Bronchial epithelial cell (primary cell): ENCODE results near the gene RBM34. TPM values are rescaled to one million over a fixed set of nuclear protein-coding genes. Genes with fewer than 3 reads are reported as not detected.
A peak's percentile ranks its signal among the peaks of the same experiment; 100 is the strongest.
"Not testable (repeated sequence)": the region's sequence is repeated elsewhere in the genome, so short reads cannot be mapped to it uniquely, and the experiment has no call there.

Experiments used
- DNase-seq: peaks from one replicate; pipeline ENCODE4 v3.0.0-alpha.2; 2010; ENCODE audit warnings: low read depth
- FAIRE-seq: peaks from 2 replicates; lab custom pipeline; 2011; peaks lifted over from hg19 to GRCh38; lab: Jason Lieb, UNC
- H3K27me3 ChIP-seq: 2 replicates; pipeline ENCODE4 v1.5.1; 2011; ENCODE audit warnings: low read length; ENCODE audit not compliant: control insufficient read depth, insufficient read depth
- H3K36me3 ChIP-seq: 2 replicates; pipeline ENCODE4 v1.5.1; 2011; ENCODE audit warnings: low read length; ENCODE audit not compliant: control insufficient read depth, insufficient read depth
- H3K4me3 ChIP-seq: 2 replicates; pipeline ENCODE4 v1.5.1; 2011; ENCODE audit warnings: mild to moderate bottlenecking, low read depth, low read length, control low read depth
- total RNA-seq: library from RNA; depleted of rRNA; stranded (reverse); fragments of >200 nt; gene quantifications from 2 replicates; pipeline ENCODE4 v1.2.1, GENCODE V29; 2014
- TF ChIP-seq, protein P1 (sequence below): IDR thresholded peaks from 2 replicates; pipeline ENCODE4 v1.5.1; 2011; ENCODE audit warnings: mild to moderate bottlenecking, moderate library complexity, low read length, control low read depth, inconsistent platforms; ENCODE audit not compliant: insufficient read depth, severe bottlenecking

RBM34 gene
- total RNA-seq, 1 donor from 2014 or later, result 60.6 TPM

GRCh38 chr1:235169986-235170385, 8.9 kb upstream of the RBM34 start:
- Histone ChIP-seq H3K27me3 (no peaks in the 10 kb centered on the region), H3K36me3 (peaks cover 3% of the 10 kb centered on the region), H3K4me3 (no peak overlapping the region)
- TF ChIP-seq, protein P1, sequence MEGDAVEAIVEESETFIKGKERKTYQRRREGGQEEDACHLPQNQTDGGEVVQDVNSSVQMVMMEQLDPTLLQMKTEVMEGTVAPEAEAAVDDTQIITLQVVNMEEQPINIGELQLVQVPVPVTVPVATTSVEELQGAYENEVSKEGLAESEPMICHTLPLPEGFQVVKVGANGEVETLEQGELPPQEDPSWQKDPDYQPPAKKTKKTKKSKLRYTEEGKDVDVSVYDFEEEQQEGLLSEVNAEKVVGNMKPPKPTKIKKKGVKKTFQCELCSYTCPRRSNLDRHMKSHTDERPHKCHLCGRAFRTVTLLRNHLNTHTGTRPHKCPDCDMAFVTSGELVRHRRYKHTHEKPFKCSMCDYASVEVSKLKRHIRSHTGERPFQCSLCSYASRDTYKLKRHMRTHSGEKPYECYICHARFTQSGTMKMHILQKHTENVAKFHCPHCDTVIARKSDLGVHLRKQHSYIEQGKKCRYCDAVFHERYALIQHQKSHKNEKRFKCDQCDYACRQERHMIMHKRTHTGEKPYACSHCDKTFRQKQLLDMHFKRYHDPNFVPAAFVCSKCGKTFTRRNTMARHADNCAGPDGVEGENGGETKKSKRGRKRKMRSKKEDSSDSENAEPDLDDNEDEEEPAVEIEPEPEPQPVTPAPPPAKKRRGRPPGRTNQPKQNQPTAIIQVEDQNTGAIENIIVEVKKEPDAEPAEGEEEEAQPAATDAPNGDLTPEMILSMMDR, result no peak
- FAIRE-seq (no peak), DNase-seq (peak; percentile 55)

DNA sequence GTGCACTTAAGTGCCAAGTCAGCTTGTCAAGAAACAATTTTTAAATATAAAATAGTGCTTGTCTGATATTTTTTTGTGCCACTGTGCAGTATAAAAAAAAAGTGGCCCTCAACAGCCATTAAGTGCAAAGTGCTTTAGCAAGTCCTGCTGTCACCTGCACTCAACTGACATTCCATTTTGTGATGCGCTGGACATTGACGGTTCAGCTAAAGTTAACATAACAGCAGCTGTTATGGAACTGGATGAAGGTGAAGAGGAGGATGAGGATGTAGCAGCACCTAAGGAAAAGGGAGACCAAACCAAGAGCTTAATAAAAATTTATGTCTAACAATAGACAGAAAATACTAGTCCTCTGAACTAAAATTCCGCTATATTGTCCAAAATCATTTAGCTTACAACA, 7.3 kb upstream of the RBM34 start:
- FAIRE-seq, result no peak
- Histone ChIP-seq H3K27me3 (no peaks in the 10 kb centered on the region), H3K4me3 (no peak overlapping the region), H3K36me3 (peaks cover 2% of the 10 kb centered on the region)
- TF ChIP-seq, protein P1, result no peak
- no peak for DNase-seq

DNA sequence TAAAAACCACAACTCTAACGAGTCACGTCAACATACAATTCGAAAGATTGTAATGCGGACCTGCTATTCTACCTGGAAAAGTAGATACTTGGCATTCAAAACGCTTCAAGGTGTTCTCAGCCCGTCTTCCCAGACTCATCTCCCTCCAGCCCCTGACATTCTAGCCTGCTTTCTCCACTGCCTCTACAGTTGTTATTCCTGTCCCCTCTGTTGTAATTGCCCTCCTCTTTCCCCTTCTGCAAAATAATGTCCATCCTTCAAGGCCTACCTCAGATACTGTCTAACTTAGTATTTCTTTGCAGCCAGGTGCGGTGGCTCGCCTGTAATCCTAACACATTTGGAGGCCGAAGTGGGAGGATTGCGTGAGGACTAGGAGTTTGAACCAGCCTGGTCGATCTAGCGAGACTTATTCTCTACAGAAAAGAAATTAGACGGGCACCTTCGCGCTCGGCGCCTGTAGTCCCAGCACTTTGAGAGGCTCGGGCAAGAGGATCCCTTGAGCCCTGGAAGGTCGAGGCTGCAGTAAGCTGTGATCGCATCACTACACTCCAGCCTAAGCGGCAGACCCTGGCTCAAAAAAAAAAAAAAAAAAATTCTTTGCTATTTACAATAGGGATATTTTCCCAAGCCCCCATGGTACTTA, 756 bp upstream of the RBM34 start:
- DNase-seq (no peak), FAIRE-seq (no peak)
- peaks cover 12% of the 10 kb centered on the region for H3K36me3 ChIP-seq
- peak overlapping the region; percentile 67 for H3K4me3 ChIP-seq
- TF ChIP-seq, protein P1, result no peak
- no peaks in the 10 kb centered on the region for H3K27me3 ChIP-seq

DNA sequence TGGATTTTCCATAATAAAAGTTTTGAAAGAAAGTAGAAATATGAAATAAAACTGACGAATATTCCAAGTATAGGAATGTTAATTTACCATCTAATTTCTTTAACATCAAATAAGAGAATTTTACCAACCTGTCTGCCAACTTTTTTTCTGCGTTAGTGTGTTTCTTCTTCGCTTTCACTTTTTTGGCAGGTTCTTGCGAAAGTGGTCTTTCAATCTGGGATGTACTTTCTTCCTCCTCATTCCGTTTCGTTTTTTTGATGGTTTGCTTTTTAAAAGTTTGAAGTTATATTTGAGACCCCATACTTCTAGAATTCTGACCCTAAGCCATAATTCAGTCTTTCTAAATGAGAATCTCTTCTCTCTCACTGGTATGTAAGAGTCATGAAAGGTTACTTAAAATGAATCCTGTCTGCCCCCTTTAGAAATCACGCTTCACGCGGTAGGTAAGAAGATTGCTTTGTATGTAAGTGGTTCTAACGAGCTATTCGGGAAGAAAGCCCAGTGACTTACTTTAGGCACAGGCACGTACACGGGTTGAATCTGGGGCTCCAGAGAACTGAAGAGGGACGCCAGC, 580 bp downstream of the RBM34 start:
- Histone ChIP-seq H3K36me3 (peaks cover 13% of the 10 kb centered on the region), H3K27me3 (no peaks in the 10 kb centered on the region), H3K4me3 (peak overlapping the region; percentile 67)
- DNase-seq (peak; percentile 67), FAIRE-seq (no peak)
- TF ChIP-seq, protein P1, result no peak

GRCh38 chr1:235159930-235160329, 1.1 kb downstream of the RBM34 start:
- not testable (repeated sequence) for DNase-seq, FAIRE-seq, H3K27me3 ChIP-seq
- Histone ChIP-seq H3K36me3 (peaks cover 13% of the 10 kb centered on the region), H3K4me3 (peak overlapping the region; percentile 67)

GRCh38 chr1:235159284-235159683, 1.8 kb downstream of the RBM34 start:
- H3K4me3 ChIP-seq, H3K27me3 ChIP-seq, DNase-seq, FAIRE-seq: not testable (repeated sequence)
- H3K36me3 ChIP-seq, result peaks cover 13% of the 10 kb centered on the region
